Left cardiac atrium (tissue), 4 donors: ENCODE data around the gene TCF23. TPM values are rescaled to one million over a fixed set of nuclear protein-coding genes. Genes with fewer than 3 reads are reported as not detected.

Experiments used
- ATAC-seq, 2 donors: fragments of 200-7000 bp; cut with Tn5 transposase; one replicate each; pipeline ENCODE4 v1.9.1; 2020; ENCODE audit warnings: mild to moderate bottlenecking in 2 of 2, moderate library complexity in 2 of 2
- DNase-seq: peaks from one replicate; pipeline ENCODE4 v3.0.0-alpha.2; 2020
- intact Hi-C, 2 donors: fragments of 100-400 bp; cut with DNase I; formaldehyde crosslinking; loops; one replicate each; pipeline versions ENCODE4 v1.14.1 to v1.15.1; 2022 to 2023
- total RNA-seq, 2 donors: library from RNA; stranded (reverse); fragmentation: NEBNext Ultra II Directional; extraction: Animal tissue kit (Norgen Biotek cat#: 25700); gene quantifications; one replicate each; pipeline ENCODE4 v1.2.1, GENCODE V29; 2021
- donor health status: DM: no; HTN: yes; CAD: no.
- donor health status: DM: no; HTN: yes; CAD: no; lungs with severe emphysema.
- donor health status: DM: yes; HTN: yes; CAD: no.
- donor health status: Dilated cardiomyopathy.

Gene TCF23
- total RNA-seq, 2 donors from 2014 or later = 0.24 TPM; not detected in 1

DNA sequence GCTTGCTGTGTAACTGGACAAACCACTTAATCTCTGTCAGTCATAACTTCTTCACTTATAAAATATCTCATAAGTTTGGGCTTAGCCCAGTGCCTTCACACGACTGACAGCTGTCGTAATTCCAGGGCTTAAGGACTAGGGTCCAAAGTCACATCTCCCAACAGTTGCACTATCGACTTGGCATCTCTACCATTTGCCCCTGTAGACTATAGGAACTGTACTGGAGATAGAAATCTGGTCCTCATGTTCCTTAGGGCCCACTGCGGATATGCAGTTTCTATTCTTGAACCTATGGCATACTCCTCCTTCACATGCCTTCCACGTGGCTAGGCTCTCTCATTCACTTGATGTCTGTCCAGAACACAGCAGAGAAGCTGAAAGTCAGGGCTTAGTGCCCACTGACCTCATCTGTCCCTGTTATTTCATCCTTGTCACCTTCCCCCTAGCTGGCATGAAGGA, 22.5 kb upstream of the TCF23 start:
- intact Hi-C loops = no loop called here
- ATAC-seq = peak; percentile 4 to 62
- no peak for DNase-seq

DNA sequence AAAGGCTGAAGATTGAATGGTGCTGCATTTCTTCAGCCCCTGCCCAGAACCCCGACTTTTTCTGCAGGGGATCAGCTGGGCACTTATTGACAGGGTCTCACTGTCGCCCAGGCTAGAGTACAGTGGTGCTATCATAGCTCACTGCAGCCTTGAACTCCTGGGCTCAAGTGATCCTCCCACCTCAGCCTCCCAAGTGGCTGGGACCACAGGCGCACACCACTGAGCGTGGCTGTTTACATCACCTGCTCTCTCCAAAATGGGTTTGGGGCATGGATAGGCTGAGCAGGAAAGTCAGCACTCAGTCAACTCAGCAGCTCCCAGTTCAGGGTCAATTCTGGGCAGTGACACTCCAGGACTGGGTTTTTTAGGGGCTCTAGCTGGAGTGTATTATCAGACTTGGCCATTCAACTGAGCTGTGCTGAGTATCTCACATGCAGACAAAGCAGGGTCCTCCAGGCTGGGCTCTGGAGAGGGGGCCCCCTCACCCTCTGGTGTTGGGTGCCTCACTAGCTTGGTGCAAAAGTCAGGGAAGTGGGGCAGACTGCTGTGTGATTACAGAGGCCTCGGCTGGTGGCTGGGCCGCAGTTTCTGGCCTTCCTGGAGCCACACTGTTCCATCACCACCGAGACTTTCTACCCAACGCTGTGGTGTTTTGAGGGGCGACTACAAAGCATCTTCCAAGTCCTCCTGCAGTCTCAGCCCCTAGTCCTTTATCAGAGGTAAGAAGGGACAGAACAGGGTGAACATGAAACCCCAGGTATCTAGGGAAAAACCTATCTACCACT, 20.7 kb upstream of the TCF23 start:
- intact Hi-C loops = no loop called here
- no peak for ATAC-seq
- no peak for DNase-seq

DNA sequence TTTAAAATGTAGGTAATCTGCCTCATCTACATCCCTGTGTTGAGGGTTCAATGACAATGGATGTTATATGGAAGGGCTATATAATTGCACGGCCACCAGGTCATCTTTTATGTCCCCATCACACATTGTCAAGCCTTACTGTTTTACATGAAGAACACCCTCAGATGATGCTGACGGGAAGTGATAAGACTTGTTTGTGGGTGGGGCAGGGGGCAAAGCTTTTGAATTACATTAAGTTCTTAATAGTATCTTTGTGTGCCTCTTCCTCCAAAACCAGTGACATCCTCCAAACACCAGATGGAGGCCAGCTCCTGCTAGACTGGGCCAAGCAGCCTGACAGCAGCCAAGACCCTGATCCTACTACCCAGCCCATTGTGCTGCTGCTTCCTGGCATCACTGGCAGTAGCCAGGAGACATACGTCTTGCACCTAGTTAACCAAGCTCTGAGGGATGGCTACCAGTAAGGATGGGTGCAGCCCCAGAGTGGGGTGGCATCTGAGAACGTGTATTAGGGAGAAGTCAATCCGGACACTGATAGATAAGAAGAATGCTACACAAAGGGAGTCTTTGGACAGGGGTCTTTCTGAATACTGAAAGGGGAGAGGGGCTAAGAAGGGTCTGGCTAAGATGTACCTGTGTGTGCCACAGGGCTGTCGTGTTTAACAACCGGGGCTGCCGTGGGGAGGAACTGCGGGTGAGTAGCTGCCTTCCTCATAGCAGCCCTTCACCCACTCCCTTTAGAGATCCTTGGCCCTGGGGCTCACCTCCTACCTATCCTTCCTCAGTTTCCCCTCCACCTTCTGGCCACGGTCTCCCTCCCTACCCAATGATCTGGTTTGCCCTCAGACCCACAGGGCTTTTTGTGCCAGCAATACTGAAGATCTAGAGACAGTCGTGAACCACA, 19.9 kb upstream of the TCF23 start:
- ATAC-seq (no peak), DNase-seq (no peak)
- intact Hi-C loops = no loop called here

DNA sequence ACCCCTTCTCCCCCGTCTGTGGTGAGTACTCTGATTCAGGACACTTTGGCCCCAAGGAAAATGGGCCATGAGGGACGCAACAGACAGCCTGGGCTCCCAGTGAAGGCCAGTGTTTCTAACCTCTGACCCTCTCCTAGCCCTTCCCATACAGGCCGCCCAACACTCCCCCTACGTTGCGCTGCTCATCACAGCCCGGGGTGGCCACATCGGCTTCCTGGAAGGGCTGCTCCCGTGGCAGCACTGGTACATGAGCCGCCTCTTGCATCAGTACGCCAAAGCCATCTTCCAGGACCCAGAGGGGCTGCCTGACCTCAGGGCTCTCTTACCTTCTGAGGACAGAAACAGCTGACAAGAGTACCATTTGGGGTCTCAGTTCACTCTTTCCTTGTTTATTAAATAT, 18.4 kb upstream of the TCF23 start:
- no peak for ATAC-seq

DNA sequence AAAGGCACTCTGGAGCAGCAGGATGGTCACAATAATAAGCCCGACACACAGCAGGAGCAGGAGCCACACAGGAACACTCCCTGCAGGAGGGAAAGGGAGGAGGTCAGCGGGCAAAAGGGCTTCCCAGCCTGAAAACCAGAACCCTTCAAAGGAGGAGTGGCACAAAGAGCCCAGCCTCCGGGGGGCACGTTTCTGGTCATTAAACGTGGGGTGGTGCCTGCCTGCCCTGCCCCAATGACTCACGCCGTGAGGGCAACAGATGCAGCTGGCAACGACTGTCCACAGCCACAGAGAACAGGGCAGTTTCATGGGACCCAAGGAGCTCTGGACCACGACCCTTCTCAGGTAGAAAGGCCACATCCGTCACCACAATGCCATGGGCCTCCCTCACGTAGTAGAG, 17.4 kb upstream of the TCF23 start:
- ATAC-seq (no peak), DNase-seq (no peak)
- intact Hi-C loops = no loop called here

More for the DNA sequence above, 18.4 kb upstream of the TCF23 start:
- intact Hi-C loops = no loop called here
- no peak for DNase-seq

DNA sequence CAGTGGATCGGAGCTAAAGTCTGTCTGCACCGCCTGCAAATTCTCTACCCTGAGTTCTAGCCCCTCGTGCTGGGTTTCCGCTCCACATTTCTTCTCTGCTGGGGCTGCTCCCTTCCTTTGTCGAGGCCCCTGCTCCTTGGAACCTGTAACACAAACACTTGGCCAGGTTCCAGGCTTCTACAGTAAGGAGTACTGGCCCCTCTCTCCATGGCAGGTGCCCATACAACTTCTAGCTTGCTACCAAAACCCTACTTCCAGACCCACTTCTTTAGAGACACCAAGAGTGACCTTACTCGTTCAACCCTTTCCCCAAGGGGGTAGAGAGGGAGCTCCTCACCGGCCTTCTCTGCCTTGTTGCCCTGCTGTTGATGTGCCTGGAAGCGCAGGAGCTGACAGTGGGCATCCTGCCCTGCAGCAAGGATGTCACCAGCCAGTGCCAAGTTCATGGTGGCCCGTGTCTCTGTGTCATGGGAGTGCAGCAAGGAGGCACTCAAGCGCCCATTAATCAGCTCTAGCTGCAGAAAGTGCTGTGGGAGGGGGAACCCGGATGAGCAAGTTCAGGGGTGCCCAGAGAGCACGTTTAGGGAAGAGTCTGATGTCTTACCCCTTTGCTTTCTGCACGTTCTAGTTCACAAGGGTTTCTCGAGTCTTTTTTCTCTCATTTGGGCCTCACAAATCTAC, 15.5 kb upstream of the TCF23 start:
- intact Hi-C loops = no loop called here

DNA sequence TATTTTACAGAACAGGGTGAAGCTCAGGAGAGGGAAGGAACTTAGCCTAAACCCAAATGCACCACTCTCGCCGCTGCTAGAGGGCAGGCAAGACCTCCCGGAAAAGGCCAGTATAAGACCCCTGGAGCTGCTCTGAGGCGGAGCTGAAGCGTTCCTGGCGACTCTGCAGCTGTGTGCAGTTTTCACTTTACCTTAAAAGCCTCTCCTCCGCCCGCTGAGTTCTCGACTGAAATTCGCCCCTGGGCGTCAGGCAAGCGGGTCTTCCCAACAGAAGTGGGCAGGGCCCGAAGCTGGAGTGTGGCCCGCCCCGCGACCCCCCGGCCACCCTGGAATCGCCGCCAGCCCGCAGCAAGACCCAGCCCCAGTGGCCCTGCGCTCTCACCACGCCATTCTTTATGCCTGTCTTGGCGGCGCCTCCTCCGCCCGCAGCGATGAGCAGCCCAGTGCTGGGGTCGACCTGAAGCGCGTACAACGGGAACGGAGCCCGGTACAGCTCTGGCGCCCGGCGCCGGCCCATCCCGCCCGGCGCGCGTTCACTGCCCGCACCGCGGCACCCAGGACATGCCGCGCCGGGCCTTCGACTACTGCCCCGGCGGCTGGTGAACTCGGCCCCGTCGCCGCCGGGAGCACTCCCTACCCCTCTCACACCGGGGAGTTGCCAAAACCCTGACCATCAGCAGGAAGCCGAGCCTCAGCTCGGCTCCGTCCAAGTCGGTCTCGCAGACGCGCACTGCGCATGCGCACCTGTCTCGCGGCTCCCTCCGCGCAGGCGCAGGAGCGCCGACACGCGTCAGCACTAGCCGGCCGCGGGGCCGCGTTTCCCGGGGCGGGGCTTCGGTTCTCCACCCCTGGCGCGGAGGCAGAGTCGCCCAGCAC, 14.7 kb upstream of the TCF23 start, which contains the start of gene PREB:
Gene PREB, minus strand, starts transcription at position 732 of the 876 bp plus-strand sequence. Its CDS starts 215 bp downstream, at position 517.
- DNase-seq (peak; percentile 99), ATAC-seq (peak; percentile 97)
- intact Hi-C loops = no loop called here

More for the DNA sequence above, 15.5 kb upstream of the TCF23 start:
- DNase-seq (no peak), ATAC-seq (no peak)

DNA sequence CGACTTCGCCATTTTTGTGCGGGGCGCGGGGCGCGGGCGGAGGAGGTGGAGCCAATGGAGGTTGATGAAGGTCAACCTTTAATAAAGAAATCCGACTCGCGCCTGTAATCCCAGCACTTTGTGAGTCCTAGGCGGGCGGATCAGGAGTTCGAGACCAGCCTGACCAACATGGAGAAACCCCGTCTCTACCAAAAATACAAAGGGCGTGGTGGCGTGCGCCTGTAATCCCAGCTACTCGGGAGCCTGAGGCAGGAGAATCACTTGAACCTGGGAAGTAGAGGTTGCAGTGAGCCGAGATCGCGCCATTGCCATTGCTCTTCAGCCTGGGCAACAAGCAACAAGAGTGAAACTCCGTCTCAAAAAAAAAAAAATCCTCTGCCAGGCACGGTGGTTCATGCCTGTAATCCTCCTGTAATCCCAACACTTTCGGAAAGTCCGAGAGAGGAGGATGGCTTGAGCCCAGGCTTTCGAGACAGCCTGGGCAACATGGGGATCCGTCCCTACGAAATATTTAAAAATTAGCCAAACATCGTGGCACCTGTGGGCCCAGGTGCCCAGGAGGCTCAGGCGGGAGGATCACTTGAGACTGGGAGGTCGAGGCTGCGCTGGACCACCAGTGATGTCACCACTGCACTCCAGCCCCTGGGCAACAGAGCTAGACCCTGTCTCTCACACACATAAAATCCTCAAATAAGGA, 13.9 kb upstream of the TCF23 start:
- ATAC-seq = no peak
- intact Hi-C loops = no loop called here
- no peak for DNase-seq

DNA sequence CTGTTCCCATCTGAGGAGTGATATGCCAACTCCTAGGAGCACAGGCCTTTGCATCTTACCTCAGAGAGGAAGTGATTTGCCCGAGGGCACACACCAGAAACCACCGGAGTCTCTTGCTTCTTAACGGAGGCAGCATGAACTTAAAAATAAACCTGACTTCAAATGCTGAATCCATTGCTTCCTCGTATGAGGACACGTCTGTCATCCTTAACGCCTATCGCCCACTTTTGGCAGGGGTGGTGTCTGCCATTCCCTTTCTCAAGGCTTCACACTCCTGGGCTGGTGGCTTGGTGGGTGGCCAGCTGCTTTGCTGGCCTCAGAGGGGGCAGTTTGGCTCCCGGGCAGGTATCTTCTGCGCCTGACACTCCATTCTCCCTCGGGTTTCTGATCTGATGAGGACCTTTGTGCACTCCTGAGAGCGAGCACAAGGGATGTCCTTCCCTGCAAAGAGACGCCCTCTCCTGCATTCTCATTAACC, 13.3 kb upstream of the TCF23 start:
- DNase-seq = no peak
- intact Hi-C loops = no loop called here

DNA sequence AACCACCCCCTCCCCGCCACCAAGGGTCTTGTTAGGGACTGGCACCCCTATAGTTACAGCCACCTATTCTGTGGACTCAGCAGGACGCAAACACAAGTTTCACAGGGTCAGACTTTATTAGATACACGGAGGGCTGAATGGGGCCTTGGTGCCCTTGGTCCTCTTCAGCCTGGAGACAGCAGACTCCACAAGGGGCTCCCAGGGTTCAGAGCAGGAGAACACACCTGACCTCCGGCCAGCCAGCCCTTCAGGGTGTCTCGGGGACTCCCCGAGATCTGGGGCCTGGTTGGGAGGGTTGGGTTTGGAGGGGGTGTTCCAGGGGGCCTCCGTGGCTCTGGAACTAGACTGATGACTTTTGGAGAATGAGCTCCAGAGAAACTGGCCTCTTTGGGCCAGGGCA, 12.1 kb upstream of the TCF23 start:
- ATAC-seq (no peak), DNase-seq (no peak)
- intact Hi-C loops = no loop called here

More for the DNA sequence above, 13.3 kb upstream of the TCF23 start:
- no peak for ATAC-seq

DNA sequence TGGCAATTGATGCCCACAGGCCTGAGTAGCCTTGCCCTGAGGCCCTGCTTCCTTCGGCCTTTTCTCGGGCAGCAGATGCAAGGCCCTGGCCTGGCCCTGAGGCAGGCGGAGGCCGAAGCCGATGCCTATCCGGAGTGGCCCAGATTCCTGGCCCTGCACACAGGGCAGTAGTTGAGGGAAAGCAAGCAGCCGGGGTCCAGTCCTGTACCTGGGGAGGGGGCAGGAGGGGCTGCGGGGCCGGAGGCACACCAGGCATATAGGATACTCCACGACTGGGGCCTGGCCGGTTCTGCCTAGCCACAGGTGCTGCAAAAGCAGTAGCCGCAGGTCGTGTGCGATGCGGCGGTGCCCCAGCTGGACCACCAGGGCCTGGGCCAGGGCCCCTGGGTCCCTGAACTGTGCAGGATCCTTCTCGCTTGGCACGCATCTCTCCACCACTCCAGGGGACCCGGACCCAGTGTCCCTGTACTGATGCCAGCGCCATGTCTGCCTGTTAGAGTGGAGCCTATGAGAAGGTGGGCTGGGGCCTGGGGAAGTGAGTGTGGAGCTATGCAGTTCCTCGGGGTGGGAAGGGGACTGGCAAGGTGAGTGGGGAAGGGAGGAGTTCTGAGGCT, 11.4 kb upstream of the TCF23 start:
- intact Hi-C loops = no loop called here
- ATAC-seq (no peak), DNase-seq (no peak)

DNA sequence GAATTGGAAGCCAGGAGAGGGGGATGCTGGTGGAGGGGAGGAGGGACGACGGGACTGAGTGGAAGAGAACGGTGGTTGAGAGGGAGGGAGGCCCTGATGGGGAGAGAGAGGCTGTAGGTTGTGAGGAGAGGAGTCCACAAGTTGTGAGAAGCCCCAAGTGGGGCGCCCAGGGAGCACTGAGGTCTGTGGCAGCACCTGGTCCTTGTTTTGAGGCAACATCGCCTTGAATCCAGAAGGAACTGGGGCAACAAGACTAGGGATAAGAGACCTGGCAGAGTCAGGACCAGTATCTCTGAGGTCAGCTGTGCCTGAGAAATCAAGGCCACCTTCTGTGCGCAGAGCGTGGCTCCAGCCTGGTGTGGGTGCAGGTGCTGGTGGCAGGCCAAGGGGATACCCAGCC, 10.7 kb upstream of the TCF23 start:
- intact Hi-C loops = no loop called here
- no peak for DNase-seq

DNA sequence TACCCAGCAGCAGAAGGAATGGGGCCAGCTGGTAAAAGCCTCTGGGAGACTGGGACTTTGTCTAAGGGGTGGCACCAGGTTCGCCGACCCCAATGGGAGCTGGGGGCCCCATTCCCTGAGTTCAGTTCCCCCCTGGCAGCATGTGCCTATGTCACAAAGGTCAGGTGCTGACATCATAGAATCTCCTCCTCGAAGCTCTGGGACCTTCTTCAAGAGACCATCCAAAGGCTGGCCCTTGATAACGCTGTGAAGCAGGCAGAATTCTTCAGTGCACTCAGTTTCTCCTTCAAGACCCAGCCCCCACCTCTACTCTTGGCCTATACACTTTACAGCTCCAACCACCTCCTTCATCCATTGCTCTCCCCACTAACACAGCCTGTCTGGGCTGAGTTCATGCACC, 9.5 kb upstream of the TCF23 start, which contains the start of gene PRR30:
Gene PRR30, minus strand, starts transcription at position 101 of the 400 bp plus-strand sequence. CDS start 1,081 bp downstream, outside the sequence.
- ATAC-seq (no peak), DNase-seq (no peak)
- intact Hi-C loops = no loop called here

More for the DNA sequence above, 10.7 kb upstream of the TCF23 start:
- no peak for ATAC-seq

DNA sequence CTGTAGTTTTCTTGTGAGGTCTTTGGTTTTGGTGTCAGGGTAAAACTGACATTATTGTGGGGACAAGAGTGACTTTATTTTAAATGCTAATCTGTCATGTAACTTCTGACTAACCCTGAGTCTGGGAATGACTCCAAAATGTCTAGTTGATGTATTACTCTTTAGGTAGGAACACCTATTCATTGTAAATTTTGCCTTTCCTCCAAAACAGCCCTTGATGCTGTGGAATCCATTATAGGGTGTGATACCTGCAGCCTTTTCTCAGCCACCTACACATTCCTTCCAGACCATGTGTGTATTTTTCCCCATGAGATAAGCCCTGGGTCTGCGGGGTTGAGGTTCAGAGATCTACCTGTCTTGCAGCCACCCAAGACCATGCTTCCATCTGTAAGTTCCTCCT, 5.5 kb upstream of the TCF23 start:
- DNase-seq (no peak), ATAC-seq (no peak)
- intact Hi-C loops = no loop called here

DNA sequence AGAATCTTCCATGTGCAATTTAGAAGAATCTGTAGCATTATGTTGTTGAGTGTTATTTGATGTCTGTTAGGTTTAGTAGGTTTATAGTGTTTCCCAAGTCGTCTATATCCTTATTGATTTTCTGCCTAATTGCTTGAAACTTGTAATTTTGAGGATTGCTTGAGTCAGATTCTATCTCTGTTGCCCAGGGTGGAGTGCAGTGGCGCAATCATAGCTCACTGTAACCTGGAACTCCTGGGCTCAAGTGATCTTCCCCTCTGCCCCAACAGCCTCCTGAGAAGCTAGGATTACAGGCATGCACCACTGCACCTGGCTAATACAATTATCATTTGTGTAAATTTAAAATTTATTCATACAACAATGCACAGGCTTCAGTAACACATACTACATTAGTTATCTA, 3.1 kb upstream of the TCF23 start:
- intact Hi-C loops = no loop called here
- ATAC-seq = no peak
- DNase-seq = no peak

DNA sequence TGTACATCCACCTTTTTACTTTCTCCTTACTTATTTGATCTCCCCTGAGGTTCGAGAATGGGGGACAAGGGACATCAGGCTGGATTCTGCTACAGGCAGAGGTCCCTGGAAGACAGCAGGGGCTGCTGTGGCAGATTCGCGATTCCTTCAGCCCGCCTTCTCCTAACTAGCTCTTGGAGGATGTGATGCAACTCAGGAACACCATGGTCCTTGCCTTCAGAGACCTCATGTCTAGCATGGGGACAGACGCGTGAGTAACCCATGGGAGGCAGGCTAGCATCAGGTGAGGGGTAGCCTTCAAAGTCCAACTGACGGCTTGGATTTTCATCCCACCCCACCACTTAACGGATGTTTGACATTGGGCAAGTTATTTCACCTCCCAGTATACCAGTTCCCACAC, 869 bp upstream of the TCF23 start:
- no peak for ATAC-seq
- intact Hi-C loops = no loop called here
- DNase-seq = no peak
